Epithelial cell of esophagus (primary cell): ENCODE measurements around the gene BABAM2.

Experiments
- DNase-seq: peaks from one replicate; pipeline ENCODE4 v3.0.0; 2010; ENCODE audit warnings: low read depth
- H3K4me3 ChIP-seq: 2 replicates; pipeline ENCODE4 v1.5.1; 2011; ENCODE audit warnings: mild to moderate bottlenecking, low read length, control low read depth
- TF ChIP-seq, protein P1 (sequence below): IDR thresholded peaks from 2 replicates; pipeline ENCODE4 v1.5.1; 2011; ENCODE audit warnings: low read depth, mild to moderate bottlenecking, low read length, control low read depth, inconsistent platforms; ENCODE audit not compliant: insufficient read depth; ENCODE audit errors: missing control alignments

The BABAM2 gene

DNA sequence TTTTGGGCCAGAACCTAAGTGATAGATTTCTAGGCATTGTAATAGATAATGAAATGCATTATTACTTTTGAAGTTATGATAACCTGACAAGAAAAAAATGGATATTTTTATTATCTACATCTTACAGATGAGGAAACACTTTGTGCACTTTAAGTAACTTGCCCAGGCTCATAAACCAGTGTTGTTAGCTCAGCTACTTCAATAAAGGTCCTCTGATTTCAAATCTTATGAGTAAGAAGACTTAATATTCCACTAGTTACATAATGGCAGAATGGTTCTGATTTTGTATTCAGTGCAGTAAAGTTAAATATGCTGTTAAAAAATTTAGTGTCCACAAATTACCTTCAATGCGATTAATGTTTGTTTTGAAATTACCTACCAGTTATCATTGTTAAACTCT is 199.0 kb downstream of the BABAM2 start:
- DNase-seq: no peak
- no peak overlapping the region for H3K4me3 ChIP-seq
- TF ChIP-seq, protein P1, sequence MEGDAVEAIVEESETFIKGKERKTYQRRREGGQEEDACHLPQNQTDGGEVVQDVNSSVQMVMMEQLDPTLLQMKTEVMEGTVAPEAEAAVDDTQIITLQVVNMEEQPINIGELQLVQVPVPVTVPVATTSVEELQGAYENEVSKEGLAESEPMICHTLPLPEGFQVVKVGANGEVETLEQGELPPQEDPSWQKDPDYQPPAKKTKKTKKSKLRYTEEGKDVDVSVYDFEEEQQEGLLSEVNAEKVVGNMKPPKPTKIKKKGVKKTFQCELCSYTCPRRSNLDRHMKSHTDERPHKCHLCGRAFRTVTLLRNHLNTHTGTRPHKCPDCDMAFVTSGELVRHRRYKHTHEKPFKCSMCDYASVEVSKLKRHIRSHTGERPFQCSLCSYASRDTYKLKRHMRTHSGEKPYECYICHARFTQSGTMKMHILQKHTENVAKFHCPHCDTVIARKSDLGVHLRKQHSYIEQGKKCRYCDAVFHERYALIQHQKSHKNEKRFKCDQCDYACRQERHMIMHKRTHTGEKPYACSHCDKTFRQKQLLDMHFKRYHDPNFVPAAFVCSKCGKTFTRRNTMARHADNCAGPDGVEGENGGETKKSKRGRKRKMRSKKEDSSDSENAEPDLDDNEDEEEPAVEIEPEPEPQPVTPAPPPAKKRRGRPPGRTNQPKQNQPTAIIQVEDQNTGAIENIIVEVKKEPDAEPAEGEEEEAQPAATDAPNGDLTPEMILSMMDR: no peak

- H3K4me3 ChIP-seq: no peak overlapping the region
- DNase-seq: no peak
- TF ChIP-seq, protein P1: no peak
Measured at GRCh38 chr2:28093308-28093707, 202.8 kb downstream of the BABAM2 start.

DNA sequence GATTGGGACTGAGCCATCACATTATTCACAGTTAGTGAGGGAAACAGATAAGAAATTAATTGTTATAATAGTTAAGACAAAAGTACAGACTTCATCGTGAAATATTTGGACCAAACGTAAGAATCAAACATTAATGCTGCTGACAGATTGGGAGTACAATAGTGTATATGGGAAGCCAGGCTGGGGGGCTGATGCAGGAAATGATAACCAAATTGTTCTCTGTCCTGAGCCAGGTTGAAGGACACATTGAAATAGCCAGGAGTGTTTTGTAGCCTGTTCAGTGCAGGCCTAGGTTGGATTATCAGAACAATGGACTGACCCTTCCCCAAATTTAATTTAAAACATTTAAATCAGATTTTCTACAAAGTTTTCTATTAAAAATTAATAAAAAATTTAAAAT is 203.2 kb downstream of the BABAM2 start:
- no peak for DNase-seq
- TF ChIP-seq, protein P1: no peak
- no peak overlapping the region for H3K4me3 ChIP-seq

GRCh38 chr2:28094739-28095138 is 204.2 kb downstream of the BABAM2 start:
- no peak for DNase-seq
- TF ChIP-seq, protein P1: no peak
- no peak overlapping the region for H3K4me3 ChIP-seq

- DNase-seq: no peak
- H3K4me3 ChIP-seq: no peak overlapping the region
- TF ChIP-seq, protein P1: no peak
Measured at GRCh38 chr2:28095622-28096021, 205.1 kb downstream of the BABAM2 start.

GRCh38 chr2:28096421-28096820 is 205.9 kb downstream of the BABAM2 start:
- no peak for DNase-seq
- TF ChIP-seq, protein P1: no peak
- no peak overlapping the region for H3K4me3 ChIP-seq

DNA sequence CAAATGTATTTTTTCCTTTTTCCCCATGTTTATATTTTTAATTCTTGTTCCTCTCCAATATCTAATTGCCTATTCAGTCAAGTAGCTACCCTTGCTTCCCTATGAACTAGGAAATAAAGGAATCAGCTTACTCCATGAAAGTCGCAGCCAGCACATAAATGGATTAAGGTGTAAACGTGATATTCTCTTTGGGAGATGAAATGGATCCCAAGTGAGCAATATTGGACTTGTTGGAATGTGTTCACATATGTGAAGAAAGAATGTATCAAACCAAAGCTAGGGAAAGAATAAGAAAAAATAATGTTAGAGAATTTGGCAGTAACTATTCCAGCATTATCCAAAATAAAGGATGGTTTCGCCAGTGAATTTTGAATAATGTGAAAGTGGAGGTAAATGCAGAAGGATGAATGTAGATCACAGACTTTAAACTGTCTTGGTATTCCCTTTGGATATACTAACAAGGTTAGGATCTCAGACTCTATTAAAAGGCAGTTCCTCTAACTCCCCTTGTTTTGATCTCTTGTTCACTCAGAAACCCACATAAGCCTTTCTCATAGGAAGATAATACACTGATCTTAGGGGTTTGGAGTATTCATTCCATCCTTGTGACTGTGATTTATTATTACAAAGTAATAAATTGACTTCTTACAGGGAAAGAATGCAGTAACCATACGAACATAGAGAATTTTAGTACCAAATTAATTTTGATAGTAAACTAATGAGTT is 208.1 kb downstream of the BABAM2 start:
- TF ChIP-seq, protein P1: no peak
- DNase-seq: no peak
- no peak overlapping the region for H3K4me3 ChIP-seq
